NT2/D1 (cell line): ENCODE data around the gene NDUFA6.
"Not testable (repeated sequence)": the region's sequence is repeated elsewhere in the genome, so short reads cannot be mapped to it uniquely, and the experiment has no call there.

Experiments used
- DNase-seq: peaks from one replicate; pipeline ENCODE4 v3.0.0-alpha.2; 2011; ENCODE audit warnings: low read depth, low spot score
- H3K27me3 ChIP-seq: 2 replicates; pipeline ENCODE4 v1.6.0; 2011; ENCODE audit warnings: mild to moderate bottlenecking; ENCODE audit not compliant: insufficient read length, insufficient read depth
- H3K36me3 ChIP-seq: 2 replicates; pipeline ENCODE4 v1.6.1; 2011; ENCODE audit warnings: mild to moderate bottlenecking, low read length, mixed read lengths; ENCODE audit not compliant: insufficient read depth, insufficient read length
- H3K4me1 ChIP-seq: 2 replicates; pipeline ENCODE4 v1.5.1; 2011; ENCODE audit not compliant: insufficient read depth, insufficient read length
- H3K4me3 ChIP-seq: 2 replicates; pipeline ENCODE4 v1.5.1; 2011; ENCODE audit warnings: low read depth; ENCODE audit not compliant: insufficient read length
- H3K9ac ChIP-seq: 2 replicates; pipeline ENCODE4 v1.6.0; 2011; ENCODE audit warnings: low read depth; ENCODE audit not compliant: insufficient read length
- H3K9me3 ChIP-seq: 2 replicates; pipeline ENCODE4 v1.5.1; 2011; ENCODE audit warnings: mild to moderate bottlenecking, low read length; ENCODE audit not compliant: insufficient read depth
- SUZ12 ChIP-seq: IDR thresholded peaks from 2 replicates; pipeline ENCODE4 v1.6.1; 2011; ENCODE audit not compliant: insufficient read length, insufficient read depth; ENCODE audit errors: extremely low read depth
- YY1 ChIP-seq: IDR thresholded peaks from 2 replicates; pipeline ENCODE4 v1.6.1; 2011; ENCODE audit not compliant: insufficient read length, insufficient read depth
- ZNF274 ChIP-seq: IDR thresholded peaks from 2 replicates; pipeline ENCODE4 v1.6.1; 2011; ENCODE audit warnings: mild to moderate bottlenecking, low read depth, low read length

NDUFA6 gene

DNA sequence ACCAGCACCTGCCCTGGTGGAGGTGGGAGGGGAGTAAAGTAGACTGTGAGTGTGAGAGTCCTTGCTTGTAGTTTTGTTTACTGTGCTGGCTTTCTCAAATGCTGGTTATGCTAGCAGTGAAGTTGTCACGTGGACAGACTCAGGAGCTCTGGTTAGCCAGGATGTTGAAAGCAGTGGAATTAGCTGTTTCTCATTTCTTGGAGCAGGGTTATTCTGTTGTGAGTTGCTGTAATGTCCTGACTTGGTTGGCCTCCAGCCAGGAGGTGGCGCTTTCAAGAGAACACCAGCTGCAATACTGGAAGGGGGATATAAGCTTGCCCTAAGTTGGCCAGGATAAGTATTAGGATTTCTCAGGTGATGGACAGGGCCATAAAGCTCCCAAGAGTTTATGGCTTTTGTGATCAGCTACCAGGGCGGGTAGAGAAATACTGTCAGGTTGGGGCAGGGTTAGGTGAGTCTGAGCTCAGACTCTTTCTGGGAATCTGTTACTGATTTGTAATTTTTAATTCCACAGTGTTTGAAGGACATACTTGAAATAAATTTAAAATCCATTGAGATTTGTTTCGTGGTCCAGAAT lies 26.4 kb upstream of the NDUFA6 start:
- Histone ChIP-seq H3K9me3 (peaks cover 37% of the 10 kb centered on the region), H3K4me1 (no peaks in the 10 kb centered on the region), H3K9ac (no peak overlapping the region), H3K36me3 (no peaks in the 10 kb centered on the region), H3K27me3 (no peaks in the 10 kb centered on the region), H3K4me3 (no peak overlapping the region)
- no peak for DNase-seq
- TF ChIP-seq SUZ12 = no peak
- TF ChIP-seq YY1 = no peak

DNA sequence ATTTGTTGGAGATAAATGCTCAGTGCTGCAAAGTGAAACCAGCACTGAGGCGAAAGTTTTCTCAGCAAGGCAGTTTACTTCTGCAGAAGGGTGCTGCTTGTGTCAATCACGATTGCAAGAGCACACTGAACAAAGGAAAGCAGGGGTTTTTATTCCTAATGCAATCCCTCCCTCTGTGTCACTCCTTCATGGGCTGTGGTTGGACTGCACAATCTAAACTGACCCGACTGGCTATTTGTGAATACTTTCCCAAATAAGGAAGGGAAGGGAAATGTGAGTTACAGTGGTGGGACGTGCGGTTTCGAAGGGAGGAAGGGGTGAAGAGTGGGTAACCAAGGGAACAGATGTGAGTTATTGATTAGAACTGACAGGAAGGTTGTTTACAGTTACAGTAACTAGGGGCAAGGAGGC lies 24.9 kb upstream of the NDUFA6 start:
- peaks cover 37% of the 10 kb centered on the region for H3K9me3 ChIP-seq
- not testable (repeated sequence) for H3K36me3 ChIP-seq, H3K4me1 ChIP-seq, DNase-seq, H3K9ac ChIP-seq, H3K4me3 ChIP-seq, H3K27me3 ChIP-seq

DNA sequence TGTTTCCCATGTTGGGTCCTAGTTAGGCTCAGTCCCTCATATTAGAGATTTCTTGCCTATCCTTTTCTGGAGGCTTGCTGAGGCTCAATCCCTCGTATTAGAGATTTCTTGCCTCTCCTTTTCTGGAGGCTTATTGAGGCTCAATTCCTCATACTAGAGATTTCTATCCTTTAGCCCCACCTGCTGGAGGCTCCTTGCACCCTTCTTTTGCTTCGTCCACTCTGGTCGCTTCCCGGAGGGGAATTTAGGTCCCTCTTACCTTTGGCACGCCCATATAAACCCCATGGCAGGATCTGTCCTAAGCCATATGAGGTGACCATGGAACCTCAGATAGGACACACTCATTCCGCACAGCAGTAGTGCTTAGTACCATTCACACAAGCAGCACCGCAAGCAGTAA lies 24.1 kb upstream of the NDUFA6 start:
- no peaks in the 10 kb centered on the region for H3K27me3 ChIP-seq
- H3K4me1 ChIP-seq = no peaks in the 10 kb centered on the region
- H3K9me3 ChIP-seq = peaks cover 37% of the 10 kb centered on the region
- TF ChIP-seq YY1 (no peak), SUZ12 (no peak), ZNF274 (no peak)
- no peak for DNase-seq
- no peak overlapping the region for H3K4me3 ChIP-seq
- H3K36me3 ChIP-seq = no peaks in the 10 kb centered on the region
- no peak overlapping the region for H3K9ac ChIP-seq

DNA sequence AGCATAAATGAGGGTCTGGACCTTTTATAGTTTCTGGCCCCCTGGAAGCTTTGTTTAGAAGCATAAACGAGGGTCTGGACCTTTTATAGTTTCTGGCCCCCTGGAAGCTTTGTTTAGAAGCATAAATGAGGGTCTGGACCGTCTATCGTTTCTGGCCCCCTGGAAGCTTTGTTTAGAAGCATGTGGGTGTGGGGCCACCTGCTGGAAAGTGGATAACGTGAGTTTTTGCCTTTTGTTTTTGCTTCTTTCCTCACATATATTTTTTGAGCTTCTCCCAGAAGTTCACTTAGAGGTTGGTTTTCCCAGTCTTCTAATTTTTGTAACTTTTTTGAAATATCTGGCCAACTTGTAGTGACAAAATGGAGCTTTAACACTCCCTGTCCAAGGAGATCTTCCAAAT lies 22.2 kb upstream of the NDUFA6 start:
- H3K4me3 ChIP-seq, H3K36me3 ChIP-seq, H3K4me1 ChIP-seq, DNase-seq, H3K9ac ChIP-seq, H3K27me3 ChIP-seq: not testable (repeated sequence)
- H3K9me3 ChIP-seq = peaks cover 37% of the 10 kb centered on the region

DNA sequence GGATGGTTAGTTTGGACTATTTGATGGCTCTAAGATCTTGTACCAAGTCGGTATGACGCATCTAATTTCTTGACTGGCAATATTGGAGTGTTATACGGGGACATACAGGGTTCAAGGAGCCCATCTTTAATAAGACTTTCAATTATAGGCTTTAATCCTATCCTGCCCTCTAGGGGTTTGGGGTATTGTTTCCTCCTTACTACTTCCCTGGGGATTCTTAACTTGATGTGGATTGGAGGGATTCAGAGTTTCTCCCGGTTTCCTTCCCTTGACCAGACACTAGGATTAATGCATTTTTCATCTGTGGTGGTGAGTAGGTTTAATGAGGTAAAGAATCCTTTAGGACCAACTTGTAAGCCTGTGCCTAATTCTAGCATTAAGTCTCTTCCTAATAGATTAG lies 21.2 kb upstream of the NDUFA6 start:
- no peak overlapping the region for H3K9ac ChIP-seq
- no peak for TF ChIP-seq SUZ12
- TF ChIP-seq YY1 = no peak
- TF ChIP-seq ZNF274 = no peak
- no peak overlapping the region for H3K4me3 ChIP-seq
- H3K9me3 ChIP-seq = peaks cover 32% of the 10 kb centered on the region
- H3K36me3 ChIP-seq = no peaks in the 10 kb centered on the region
- no peaks in the 10 kb centered on the region for H3K4me1 ChIP-seq
- DNase-seq = no peak
- H3K27me3 ChIP-seq = no peaks in the 10 kb centered on the region

DNA sequence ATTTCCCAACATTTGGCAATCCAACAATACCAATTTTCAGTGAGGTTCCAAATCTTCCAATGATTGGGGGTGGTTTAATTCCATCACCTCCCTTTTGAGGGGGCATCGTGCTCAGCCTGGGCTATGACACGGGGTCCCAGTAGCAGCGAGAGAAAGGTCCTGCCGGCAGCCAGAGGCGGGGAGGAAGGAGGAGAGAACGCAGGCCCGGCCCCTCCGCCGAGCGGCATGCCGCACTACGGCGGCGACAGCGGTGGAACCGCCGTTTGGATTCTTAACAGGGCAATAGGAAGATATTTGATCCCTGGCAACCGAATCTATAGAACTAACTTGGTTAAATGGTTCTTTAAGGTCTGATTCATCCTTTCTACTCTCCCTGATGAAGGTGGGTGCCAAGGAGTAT lies 18.3 kb upstream of the NDUFA6 start:
- Histone ChIP-seq H3K4me3 (no peak overlapping the region), H3K4me1 (no peaks in the 10 kb centered on the region), H3K36me3 (no peaks in the 10 kb centered on the region), H3K27me3 (no peaks in the 10 kb centered on the region), H3K9me3 (peaks cover 27% of the 10 kb centered on the region; the same call in 1 of the 2 replicates), H3K9ac (no peak overlapping the region)
- no peak for DNase-seq
- no peak for TF ChIP-seq ZNF274
- no peak for TF ChIP-seq YY1
- TF ChIP-seq SUZ12 = no peak

DNA sequence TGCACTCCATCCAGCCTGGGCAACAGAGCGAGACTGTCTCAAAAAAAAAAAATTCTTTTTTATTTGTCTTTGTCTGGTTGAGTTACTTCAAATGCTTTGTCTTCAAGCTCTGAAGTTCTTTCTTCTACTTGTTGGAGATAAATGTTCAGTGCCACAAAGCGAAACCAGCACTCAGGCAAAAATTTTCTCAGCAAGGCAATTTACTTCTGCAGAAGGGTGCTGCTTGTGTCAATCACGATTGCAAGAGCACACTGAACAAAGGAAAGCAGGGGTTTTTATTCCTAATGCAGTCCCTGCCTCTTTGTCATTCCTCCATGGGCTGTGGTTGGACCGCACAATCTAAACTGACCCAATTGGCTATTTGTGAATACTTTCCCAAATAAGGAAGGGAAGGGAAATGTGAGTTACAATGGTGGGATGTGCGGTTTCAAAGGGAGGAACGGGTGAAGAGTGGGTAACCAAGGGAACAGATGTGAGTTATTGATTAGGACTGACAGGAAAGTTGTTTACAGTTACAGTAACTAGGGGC lies 13.8 kb upstream of the NDUFA6 start:
- H3K4me3 ChIP-seq, DNase-seq, H3K4me1 ChIP-seq, H3K36me3 ChIP-seq, H3K9ac ChIP-seq, H3K27me3 ChIP-seq: not testable (repeated sequence)
- peaks cover 45% of the 10 kb centered on the region for H3K9me3 ChIP-seq

DNA sequence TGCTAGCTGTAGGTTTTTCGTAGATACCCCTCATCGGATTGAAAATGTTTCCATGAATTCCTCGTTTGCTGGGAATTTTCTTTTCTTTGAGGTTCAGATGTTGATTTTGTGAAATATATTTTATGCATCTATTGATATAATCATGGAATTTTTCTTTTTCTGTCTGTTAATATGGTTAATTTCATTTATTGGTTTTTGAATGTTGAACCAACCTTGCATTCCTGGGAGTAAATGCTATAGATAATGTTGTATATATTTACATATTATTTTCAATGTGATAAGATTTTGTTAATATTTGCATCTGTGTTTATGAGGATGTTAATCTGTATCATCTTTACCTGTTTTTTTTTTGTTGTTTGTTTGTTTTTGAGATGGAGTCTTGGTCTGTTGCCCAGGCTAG lies 10.6 kb upstream of the NDUFA6 start:
- DNase-seq = no peak
- H3K4me1 ChIP-seq = no peaks in the 10 kb centered on the region

More for the DNA sequence above, 10.6 kb upstream of the NDUFA6 start:
- Histone ChIP-seq H3K4me3 (no peak overlapping the region), H3K9ac (no peak overlapping the region), H3K9me3 (peaks cover 44% of the 10 kb centered on the region), H3K27me3 (no peaks in the 10 kb centered on the region), H3K36me3 (no peaks in the 10 kb centered on the region)
- TF ChIP-seq ZNF274 (no peak), SUZ12 (no peak), YY1 (no peak)
